ENCODE measurements around the gene FAM170A.

FAM170A gene

GRCh38 chr5:119626086-119626485 is 3.3 kb upstream of the FAM170A start:
- no peak for TF ChIP-seq CTCF (IDR thresholded peaks at IDR 0.05; ENCODE audit: extremely low read depth, missing control alignments)
- DNase-seq (ENCODE audit: low spot score) = no peak

DNA sequence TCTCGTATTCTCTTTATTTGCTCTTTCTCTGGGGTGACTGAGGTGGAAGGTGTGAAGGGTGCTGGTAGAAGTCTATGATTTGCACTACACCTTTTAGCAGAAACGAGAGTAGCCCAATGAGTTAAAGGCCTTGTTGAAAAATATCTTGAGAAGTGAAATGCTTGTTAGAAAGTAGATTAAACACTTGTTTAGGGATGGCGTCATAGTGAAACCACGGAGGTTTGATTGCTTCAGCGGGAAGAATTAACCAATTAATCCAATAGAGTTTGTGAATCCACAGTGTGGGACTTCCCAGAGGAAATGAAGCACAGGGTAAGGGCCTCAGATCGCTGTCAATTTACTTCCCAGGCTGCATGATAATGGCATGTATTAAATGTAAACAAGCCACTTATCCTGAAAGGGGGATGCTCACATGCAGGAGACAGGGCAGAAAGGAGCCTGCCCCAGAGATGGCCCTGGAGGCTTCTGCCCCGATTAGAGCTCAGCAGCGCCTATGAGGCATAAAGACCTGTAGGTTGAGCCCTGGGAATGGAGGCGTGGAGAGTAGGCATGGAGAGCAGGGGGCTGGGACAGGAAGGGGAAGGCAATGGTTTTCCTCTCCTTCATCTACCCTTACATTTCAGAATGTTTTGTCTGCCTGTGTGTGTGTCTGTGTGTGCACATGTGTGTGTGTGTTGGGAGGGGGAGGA is 1.5 kb downstream of the FAM170A start:
- no peak for DNase-seq (ENCODE audit: low spot score)
- TF ChIP-seq CTCF (IDR thresholded peaks at IDR 0.05; ENCODE audit: extremely low read depth, missing control alignments) = no peak

GRCh38 chr5:119631660-119632059 is 2.3 kb downstream of the FAM170A start:
- DNase-seq (ENCODE audit: low spot score) = no peak
- TF ChIP-seq CTCF (IDR thresholded peaks at IDR 0.05; ENCODE audit: extremely low read depth, missing control alignments) = no peak

GRCh38 chr5:119651486-119651885 is 22.1 kb downstream of the FAM170A start:
- no peak for DNase-seq (ENCODE audit: low spot score)
- no peak for TF ChIP-seq CTCF (IDR thresholded peaks at IDR 0.05; ENCODE audit: extremely low read depth, missing control alignments)

DNA sequence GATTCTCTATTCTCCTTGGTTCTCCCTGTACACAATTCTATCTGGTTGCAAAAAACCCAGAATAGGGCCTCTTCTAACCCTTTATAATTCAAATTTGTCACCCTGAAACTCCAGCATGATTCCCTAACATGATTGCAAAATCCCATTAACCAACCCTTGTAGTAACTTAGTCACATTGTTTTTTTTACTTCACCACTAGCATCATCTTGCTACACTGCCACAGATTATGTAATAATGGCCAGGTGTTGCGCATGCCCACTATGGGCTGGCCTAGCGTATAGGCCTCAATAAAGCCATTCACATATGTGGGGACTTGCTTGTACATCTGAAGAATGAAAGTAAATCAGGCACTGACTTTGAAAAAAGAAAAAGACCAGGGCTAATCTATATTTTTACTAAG is 25.7 kb downstream of the FAM170A start:
- TF ChIP-seq CTCF (IDR thresholded peaks at IDR 0.05; ENCODE audit: extremely low read depth, missing control alignments) = no peak
- no peak for DNase-seq (ENCODE audit: low spot score)

DNA sequence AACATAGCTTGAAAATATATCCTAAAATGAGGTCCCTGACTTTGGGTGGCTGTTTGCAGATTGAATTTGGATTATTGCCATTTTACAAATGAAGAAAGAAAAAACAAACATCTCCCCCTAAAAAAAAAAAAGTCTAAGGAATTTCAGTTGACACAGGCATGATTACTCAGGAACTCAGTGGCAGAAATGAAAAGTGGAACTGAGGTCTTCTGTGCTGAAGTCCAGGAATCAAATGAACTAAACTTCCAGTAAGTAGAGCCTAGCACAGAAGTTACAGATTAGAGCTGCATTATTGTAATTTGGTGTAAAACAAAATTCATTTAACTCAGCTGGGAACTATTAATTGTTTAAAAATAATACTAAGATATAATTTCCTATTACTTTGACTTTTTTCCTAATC is 26.7 kb downstream of the FAM170A start:
- no peak for DNase-seq (ENCODE audit: low spot score)
- TF ChIP-seq CTCF (IDR thresholded peaks at IDR 0.05; ENCODE audit: extremely low read depth, missing control alignments) = no peak

DNA sequence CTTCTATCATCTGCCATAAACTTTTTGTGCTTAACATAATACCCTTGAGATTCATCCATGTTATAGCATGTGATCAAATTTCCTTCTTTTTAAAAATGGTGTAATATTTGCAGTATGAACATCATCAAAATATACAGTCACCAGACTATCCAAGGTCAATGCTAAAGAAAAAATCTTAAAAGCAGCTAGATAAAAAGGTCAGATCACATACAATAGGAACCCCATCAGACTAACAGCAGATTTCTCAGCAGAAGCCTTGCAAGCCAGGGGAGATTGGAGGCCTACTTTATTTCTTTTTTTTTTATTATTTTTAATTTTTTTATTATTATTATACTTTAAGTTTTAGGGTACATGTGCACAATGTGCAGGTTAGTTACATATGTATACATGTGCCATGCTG is 37.2 kb downstream of the FAM170A start:
- no peak for DNase-seq (ENCODE audit: low spot score)
- no peak for TF ChIP-seq CTCF (IDR thresholded peaks at IDR 0.05; ENCODE audit: extremely low read depth, missing control alignments)
